Stimulated activated CD4-positive, alpha-beta T cell treated with anti-CD3 and anti-CD28 coated beads, TNF-alpha, amount 100 ng/mL, for 24 hours (primary cell): ENCODE measurements around the gene TGFB2.
A peak's percentile ranks its signal among the peaks of the same experiment; 100 is the strongest.

Source experiments
- DNase-seq, 3 experiments: peaks; one replicate each; pipeline ENCODE4 v3.0.0-alpha.2; 2020; ENCODE audit warnings: low read depth in 3 of 3

Gene TGFB2

GRCh38 chr1:218361298-218362065 is 16.3 kb downstream of the TGFB2 start:
- no peak for DNase-seq

- DNase-seq, result no peak
Measured at GRCh38 chr1:218362418-218363076, 17.4 kb downstream of the TGFB2 start.

DNA sequence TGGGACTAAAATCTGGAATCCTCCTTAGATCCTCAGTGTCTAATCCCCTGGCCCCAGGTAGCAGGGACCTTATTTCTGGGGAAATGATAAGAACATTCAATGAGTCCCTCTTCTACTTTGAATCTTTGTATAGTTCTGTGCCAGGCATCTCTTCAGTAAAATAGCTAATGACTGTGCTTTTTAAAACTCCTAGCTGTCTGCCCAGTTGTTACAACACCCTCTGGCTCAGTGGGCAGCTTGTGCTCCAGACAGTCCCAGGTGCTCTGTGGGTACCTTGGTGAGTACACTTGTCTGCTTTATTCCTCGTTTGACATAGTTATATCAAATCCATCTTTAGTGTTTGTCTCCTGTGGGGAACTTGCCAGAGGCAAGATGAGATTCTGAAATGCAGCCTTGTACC is 18.0 kb downstream of the TGFB2 start:
- DNase-seq, result no peak

GRCh38 chr1:218364028-218364710 is 19.0 kb downstream of the TGFB2 start:
- DNase-seq, result no peak

GRCh38 chr1:218365226-218365999 is 20.3 kb downstream of the TGFB2 start:
- no peak for DNase-seq

- no peak for DNase-seq
Measured at GRCh38 chr1:218366322-218367052, 21.4 kb downstream of the TGFB2 start.

DNA sequence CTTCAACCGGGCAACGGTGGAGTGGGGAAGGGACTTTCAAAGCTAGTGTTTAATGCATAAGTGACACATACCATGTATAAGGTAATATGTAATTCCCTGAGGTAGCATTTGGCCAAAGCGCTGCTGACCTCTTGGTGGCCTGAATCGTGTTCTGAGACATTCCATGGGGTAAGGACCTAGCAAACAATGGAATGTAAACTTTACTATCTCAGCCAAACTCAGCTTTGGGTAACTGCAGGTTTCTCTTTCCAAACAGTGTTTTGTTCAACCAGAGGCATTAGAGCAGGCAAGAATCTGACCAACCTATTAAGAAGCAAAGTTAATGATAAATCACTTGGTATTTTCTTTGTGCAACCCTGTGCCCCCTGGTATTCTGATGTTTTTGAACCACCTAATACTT is 22.0 kb downstream of the TGFB2 start:
- DNase-seq, result no peak

GRCh38 chr1:218368686-218369085 is 23.6 kb downstream of the TGFB2 start:
- DNase-seq, result no peak

DNA sequence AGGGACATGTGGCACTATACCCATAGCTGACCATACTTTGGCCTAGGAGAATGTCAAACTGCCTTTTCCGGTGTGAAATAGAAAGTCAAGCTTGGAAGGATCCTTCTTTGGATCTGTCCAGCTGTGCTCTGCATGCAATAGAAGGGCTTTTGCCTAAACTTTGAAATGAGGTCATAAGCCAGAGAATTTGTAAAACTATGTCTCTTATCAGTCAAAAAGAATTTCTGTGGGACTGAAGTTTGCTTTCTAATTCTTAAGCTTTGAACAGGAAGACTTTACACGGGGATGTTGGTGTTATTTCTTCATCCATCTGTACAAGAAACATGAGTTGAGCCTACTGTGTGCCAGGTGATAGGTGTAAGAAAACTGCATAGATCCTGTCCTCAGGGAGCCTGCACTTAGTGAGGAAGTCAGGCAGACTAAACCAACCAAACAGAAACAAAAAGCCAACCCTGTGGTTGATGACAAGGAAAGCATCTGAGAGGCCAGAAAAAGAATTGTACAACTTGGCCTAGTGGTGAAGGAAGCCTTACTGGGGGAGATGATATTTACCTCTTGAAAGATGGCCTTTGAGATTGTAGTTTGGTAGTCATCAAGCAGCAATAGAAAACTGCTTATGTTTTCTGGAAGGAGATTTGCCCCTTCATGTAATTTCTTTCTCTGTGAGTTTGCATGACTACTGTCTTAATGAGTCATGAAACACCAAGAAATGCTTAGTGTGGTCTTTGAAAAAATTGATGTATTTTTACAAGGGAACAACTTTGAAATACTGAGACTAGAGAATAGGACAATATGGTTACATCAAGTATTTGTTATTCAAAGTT is 24.8 kb downstream of the TGFB2 start:
- DNase-seq, result no peak

DNA sequence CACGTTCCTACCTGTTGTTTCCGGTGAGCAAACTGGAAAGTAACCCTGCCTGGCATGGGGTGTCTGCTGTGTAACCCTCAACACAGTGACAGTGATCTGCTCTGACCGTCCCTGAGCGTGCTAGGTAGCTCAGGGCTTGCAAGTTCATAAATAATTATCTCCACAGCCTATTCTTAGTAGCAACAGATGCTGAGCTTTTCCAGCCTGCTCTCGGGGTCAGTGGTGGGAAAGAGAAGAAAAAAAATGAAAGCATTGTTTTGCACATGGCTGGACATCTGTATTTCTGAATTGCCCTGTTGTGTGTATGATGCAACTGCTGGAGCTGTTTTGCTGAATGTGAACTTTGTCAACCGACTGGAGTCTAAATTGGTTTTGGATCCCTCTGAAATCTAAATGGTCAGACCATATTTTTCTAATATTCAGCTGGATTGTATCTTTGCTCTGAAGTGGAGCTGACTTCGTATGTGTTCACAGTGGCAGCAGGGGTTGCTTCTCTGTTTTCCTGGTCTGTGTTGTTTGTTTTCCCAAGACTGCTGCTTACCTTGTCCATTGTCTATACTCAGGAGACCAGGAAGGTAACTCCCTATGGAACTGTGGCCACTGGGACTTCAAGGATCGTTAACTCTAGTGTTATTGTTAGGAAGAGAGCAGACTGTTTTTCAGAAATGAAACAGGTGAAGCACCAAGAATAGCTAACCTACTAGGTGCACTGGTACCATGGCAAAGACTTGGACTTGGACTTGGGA is 27.0 kb downstream of the TGFB2 start:
- DNase-seq, result no peak

DNA sequence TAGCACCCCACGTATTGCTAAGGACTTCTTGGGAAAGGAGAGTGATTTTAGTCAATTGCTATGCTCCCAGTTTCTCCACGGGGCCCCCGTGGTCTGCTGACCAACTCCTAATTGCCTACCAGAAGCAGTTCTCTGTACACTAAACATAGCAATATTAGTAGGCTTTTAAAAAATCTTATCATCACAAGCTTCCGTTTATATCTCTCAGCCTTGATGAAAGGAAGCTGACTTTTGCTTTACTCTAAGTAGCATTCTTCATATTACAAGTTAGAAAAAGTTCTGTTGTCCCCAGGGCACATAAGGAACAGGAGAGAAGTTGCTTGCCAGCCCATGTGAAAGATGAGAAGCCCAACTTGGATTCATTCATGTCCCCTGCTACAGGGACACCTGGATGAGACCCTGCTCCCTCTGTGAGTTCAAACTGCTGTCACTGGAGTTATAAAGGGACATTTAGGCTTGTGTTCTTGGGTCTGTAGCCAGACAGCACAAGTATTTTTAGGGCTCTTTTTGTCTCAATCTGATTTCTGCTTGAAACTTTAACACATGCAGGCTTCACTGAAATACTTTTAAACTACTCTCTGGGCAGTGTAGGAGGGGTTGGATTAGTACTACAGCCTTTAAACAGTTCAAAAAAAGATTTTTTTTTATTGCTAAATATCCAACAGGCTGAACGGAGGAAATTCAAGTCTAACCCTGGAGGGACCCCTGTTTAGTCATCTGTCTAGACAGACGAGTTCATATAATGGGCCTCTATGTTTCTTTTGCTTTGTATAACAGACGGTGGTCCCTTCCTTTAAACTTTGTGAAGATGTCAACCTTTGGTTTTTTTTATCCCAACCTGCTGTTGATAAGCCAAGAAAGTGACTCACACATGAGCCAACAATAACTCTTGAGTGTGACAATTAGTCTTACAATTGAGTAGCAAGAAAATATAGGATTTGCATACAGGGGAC is 29.5 kb downstream of the TGFB2 start:
- no peak for DNase-seq

DNA sequence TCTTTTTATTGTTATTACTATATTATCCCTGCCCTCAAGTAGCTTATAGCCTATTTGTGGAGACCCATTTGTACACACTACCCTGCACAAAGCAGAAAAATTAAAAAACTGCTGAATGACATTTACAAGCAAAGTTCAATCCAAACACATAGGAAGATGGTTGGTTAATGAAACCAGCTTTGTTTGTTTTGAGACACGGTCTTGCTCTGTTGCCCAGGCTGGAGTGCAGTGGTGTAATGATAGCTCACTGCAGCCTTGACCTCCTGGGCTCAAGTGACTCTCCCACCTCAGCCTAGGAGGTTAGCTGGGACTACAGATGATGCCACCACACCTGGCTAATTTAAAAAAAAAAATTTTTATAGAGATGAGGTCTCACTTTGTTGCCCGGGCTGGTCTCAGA is 31.6 kb downstream of the TGFB2 start:
- no peak for DNase-seq

DNA sequence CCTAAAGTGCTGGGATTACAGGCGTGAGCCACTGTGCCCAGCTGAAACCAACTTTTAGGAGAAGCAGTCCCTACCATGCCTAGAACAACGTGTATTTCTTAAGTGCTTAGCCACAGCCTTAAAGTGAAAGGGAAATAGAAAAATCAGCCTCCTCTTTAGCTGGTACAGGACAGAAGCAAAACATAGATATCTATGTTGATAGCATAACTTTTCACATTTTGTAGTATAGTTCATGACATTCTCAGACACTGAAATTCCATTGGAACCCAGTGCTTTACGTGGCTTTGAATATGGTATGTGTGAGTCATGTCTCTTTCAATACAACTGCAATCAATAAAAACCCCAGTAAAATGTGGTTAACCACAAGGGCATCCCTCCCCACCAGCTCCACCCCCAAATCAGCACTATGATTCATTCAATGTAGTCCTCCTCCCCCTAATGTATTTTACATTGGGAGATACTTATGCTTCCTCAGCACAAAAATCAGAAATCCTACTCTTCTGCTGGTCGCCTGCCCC is 32.1 kb downstream of the TGFB2 start:
- DNase-seq, result peak; percentile 46 to 65 (median 64)

- DNase-seq, result no peak
Measured at GRCh38 chr1:218380125-218380977, 35.2 kb downstream of the TGFB2 start.

DNA sequence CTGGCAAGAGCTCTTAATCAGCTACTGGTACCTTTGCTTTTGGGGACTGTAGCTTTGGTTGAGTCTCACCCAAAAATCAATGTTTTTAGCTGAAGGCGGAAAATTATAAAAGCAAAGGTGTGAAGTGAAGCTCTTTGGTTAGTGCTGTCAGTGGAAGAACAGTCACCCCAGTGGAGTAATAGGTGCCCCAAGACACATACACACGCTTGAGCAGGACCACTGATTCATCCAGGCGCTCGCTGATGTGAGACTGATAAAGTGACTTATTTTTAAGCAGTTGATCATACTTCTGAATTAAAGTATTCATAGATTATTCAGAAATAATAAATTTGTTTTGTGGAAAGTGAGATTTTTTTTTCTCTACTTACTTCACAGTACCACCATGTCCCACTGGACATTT is 37.1 kb downstream of the TGFB2 start:
- DNase-seq, result no peak

DNA sequence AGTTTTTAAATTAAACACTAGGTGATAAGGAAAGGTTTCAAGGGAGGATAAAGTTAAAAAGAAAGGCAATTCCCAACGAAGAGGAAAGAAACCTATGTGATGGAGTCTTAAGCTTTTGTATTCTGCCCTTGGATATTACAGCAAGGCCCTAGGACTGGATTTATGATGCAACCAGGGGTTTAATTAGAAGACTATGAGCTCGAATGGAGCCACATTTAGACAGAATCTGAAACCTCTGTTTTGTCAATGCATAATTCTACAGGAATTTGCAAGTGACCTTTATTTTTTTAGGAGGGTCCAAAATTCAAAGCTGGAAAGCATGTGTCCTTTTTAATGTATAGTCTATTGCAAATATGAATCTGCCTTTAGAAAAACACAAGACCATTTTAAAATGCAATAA is 37.9 kb downstream of the TGFB2 start:
- DNase-seq, result no peak

- DNase-seq, result no peak
Measured at GRCh38 chr1:218383681-218384080, 38.5 kb downstream of the TGFB2 start.
